ENCODE measurements around the gene VSX1. TPM values are rescaled to one million over a fixed set of nuclear protein-coding genes. Genes with fewer than 3 reads are reported as not detected.
A peak's percentile ranks its signal among the peaks of the same experiment; 100 is the strongest.

VSX1 gene
- total RNA-seq, 1 donor from 2014 or later: not detected

DNA sequence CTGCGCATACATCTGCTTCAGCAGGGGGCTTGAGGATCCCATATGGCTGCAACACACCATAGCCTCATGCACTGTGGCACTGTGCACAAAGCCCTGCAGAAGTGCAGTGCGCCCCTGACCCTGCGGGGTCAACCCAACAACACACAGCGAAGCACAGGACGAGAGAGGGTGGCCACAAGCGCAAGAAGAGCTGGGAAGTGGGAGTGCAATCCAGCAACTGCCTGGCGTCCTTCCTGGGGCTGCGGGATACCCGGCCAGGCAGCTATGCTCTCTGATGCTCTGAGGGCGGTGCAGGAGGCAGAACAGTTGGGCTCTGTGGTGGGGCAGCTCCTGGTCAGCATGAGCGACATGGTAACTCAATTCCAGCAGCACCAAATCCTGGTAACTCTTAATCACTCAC lies 18.4 kb downstream of the VSX1 start:
- TF ChIP-seq, protein P1, sequence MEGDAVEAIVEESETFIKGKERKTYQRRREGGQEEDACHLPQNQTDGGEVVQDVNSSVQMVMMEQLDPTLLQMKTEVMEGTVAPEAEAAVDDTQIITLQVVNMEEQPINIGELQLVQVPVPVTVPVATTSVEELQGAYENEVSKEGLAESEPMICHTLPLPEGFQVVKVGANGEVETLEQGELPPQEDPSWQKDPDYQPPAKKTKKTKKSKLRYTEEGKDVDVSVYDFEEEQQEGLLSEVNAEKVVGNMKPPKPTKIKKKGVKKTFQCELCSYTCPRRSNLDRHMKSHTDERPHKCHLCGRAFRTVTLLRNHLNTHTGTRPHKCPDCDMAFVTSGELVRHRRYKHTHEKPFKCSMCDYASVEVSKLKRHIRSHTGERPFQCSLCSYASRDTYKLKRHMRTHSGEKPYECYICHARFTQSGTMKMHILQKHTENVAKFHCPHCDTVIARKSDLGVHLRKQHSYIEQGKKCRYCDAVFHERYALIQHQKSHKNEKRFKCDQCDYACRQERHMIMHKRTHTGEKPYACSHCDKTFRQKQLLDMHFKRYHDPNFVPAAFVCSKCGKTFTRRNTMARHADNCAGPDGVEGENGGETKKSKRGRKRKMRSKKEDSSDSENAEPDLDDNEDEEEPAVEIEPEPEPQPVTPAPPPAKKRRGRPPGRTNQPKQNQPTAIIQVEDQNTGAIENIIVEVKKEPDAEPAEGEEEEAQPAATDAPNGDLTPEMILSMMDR (IDR thresholded peaks at IDR 0.05; ENCODE audit: partially characterized antibody, unreplicated experiment): no peak
- Mint-ChIP-seq H3K9me3 (ENCODE audit: unreplicated experiment) (peaks cover 5% of the 10 kb centered on the region), H3K27ac (ENCODE audit: unreplicated experiment) (no peak overlapping the region), H3K4me1 (ENCODE audit: low read depth, unreplicated experiment) (no peaks in the 10 kb centered on the region), H3K36me3 (ENCODE audit: unreplicated experiment) (peaks cover 12% of the 10 kb centered on the region), H3K4me3 (ENCODE audit: unreplicated experiment) (no peak overlapping the region), H3K27me3 (ENCODE audit: unreplicated experiment) (peaks cover 25% of the 10 kb centered on the region)
- DNase-seq: peak; percentile 7

DNA sequence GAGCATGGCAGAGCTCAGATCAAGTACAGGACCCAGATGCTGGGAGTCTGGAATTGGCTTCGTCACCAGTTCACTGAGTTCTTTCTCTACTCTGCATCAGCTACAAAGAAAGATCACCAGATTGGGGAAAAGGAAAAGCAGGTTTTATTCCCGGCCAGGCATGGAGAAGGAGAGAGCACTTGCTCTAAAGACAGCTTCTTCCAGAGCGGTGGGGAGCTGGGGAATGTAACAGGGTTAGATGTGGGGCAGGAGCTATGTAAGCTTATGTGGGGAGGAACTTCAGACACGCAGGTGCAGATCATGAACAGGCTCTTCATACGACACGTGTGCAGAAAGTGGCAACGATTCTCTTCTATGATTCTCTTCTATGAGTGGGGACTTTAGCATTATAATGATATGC lies 19.1 kb downstream of the VSX1 start:
- Mint-ChIP-seq H3K9me3 (ENCODE audit: unreplicated experiment) (peaks cover 5% of the 10 kb centered on the region), H3K27me3 (ENCODE audit: unreplicated experiment) (peaks cover 25% of the 10 kb centered on the region), H3K4me1 (ENCODE audit: low read depth, unreplicated experiment) (no peaks in the 10 kb centered on the region), H3K36me3 (ENCODE audit: unreplicated experiment) (peaks cover 12% of the 10 kb centered on the region), H3K27ac (ENCODE audit: unreplicated experiment) (no peak overlapping the region), H3K4me3 (ENCODE audit: unreplicated experiment) (no peak overlapping the region)
- no peak for DNase-seq
- TF ChIP-seq, protein P1 (IDR thresholded peaks at IDR 0.05; ENCODE audit: partially characterized antibody, unreplicated experiment): no peak

DNA sequence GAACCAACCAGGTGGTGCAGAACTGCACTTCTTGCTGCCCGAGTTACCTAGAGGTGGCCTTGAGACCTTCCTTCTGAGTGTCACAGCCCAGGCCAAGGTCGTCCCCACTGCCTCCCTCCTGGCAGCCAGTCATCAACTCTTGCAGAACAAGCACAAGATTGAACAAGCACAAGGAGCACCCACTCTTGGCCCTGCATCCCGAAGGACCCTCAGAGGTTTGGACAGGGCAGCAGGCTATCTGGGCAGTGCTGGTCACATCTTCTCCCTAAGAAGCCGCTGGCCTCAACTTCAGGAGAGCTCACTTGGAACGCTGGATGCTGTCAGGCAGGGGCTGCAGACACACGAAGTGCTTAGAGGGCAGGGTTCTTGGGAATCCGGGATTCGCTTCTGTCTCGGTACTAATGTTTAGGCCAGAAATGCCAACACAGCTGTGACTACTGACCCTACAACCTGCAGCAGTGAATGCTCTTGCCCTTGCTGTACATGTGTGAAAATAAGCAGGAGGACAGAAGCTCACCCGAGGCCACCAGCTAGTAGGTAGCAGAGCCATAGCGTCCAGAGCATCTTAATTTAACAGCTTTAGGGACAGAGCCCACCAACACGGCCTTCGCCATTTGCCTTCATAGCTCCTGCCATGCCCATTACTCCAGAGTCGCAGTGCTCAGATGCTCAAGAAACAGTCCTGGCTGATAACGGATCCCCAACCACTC lies 20.0 kb downstream of the VSX1 start:
- peak; percentile 4 for DNase-seq
- H3K4me1 Mint-ChIP-seq (ENCODE audit: low read depth, unreplicated experiment): no peaks in the 10 kb centered on the region
- H3K9me3 Mint-ChIP-seq (ENCODE audit: unreplicated experiment): peaks cover 5% of the 10 kb centered on the region
- TF ChIP-seq, protein P1 (IDR thresholded peaks at IDR 0.05; ENCODE audit: partially characterized antibody, unreplicated experiment): no peak
- no peak overlapping the region for H3K4me3 Mint-ChIP-seq (ENCODE audit: unreplicated experiment)
- no peak overlapping the region for H3K27ac Mint-ChIP-seq (ENCODE audit: unreplicated experiment)
- H3K36me3 Mint-ChIP-seq (ENCODE audit: unreplicated experiment): peaks cover 12% of the 10 kb centered on the region
- H3K27me3 Mint-ChIP-seq (ENCODE audit: unreplicated experiment): peaks cover 25% of the 10 kb centered on the region

DNA sequence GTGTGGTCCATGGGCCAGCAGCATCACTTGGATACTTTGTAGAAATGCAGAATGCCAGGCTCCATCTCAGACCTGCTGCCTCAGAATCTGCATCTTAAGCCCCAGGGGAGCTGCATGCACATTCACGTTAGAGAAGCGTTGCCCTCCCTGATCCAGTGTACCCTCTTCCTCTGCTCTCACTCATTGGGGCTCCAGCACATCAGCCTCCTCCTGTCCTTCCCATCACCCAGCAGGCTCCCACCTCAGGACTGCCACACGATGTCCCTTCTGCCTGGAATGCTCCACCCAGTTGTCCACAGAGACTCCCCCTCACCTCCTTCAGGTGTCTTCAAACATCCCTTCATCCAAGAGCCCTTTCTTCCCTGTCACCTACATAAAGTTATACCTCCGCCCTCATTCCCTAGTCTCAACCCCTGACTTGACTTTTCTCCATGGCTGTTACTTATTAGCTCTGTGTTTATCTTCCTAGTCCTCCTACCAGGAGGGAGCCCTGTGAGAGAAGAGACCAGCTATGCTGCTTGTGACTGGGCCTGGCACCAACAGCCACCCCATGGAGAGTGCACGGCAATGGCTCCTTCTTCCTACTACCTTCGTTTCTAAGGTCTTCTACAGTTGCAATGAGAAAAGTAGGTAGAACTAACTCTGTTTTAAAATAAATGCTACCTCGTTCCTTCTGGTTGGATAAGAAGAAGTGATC lies 20.7 kb downstream of the VSX1 start:
- H3K27me3 Mint-ChIP-seq (ENCODE audit: unreplicated experiment): peaks cover 25% of the 10 kb centered on the region
- peaks cover 6% of the 10 kb centered on the region for H3K9me3 Mint-ChIP-seq (ENCODE audit: unreplicated experiment)
- peak; percentile 7 for DNase-seq
- H3K27ac Mint-ChIP-seq (ENCODE audit: unreplicated experiment): no peak overlapping the region
- no peak overlapping the region for H3K4me3 Mint-ChIP-seq (ENCODE audit: unreplicated experiment)
- TF ChIP-seq, protein P1 (IDR thresholded peaks at IDR 0.05; ENCODE audit: partially characterized antibody, unreplicated experiment): no peak
- no peaks in the 10 kb centered on the region for H3K4me1 Mint-ChIP-seq (ENCODE audit: low read depth, unreplicated experiment)
- H3K36me3 Mint-ChIP-seq (ENCODE audit: unreplicated experiment): peaks cover 12% of the 10 kb centered on the region

All from glutamatergic neuron (in vitro differentiated cells).